NCI-H128 (cell line): ENCODE data around the gene DLK1.

Experiments used
- DNase-seq: peaks from one replicate; lab custom pipeline; 2025; ENCODE audit not compliant: unreplicated experiment; lab: John Stamatoyannopoulos, UW

DLK1 gene

GRCh38 chr14:100726550-100727085, at the start of gene DLK1:
DLK1 (plus strand) TSS chr14:100726892; CDS start chr14:100727069, 177 bp downstream.
- no peak for DNase-seq

- DNase-seq = no peak
Observed at GRCh38 chr14:100677152-100677551, 49.5 kb upstream of the DLK1 start.

- no peak for DNase-seq
Observed at GRCh38 chr14:100677554-100678468, 48.9 kb upstream of the DLK1 start.

- DNase-seq = no peak
Observed at GRCh38 chr14:100678469-100678828, 48.2 kb upstream of the DLK1 start.

- no peak for DNase-seq
Observed at GRCh38 chr14:100679153-100679552, 47.5 kb upstream of the DLK1 start.

GRCh38 chr14:100679707-100680438, 46.8 kb upstream of the DLK1 start:
- no peak for DNase-seq

GRCh38 chr14:100680439-100681051, 46.1 kb upstream of the DLK1 start:
- DNase-seq = no peak

- DNase-seq = no peak
Observed at GRCh38 chr14:100681111-100681510, 45.6 kb upstream of the DLK1 start.

- no peak for DNase-seq
Observed at GRCh38 chr14:100682749-100683148, 43.9 kb upstream of the DLK1 start.

- no peak for DNase-seq
Observed at GRCh38 chr14:100683578-100683977, 43.1 kb upstream of the DLK1 start.

- DNase-seq = no peak
Observed at GRCh38 chr14:100684154-100684553, 42.5 kb upstream of the DLK1 start.

GRCh38 chr14:100684961-100685360, 41.7 kb upstream of the DLK1 start:
- no peak for DNase-seq

- DNase-seq = no peak
Observed at GRCh38 chr14:100686858-100687257, 39.8 kb upstream of the DLK1 start.

GRCh38 chr14:100687386-100687785, 39.3 kb upstream of the DLK1 start:
- no peak for DNase-seq

GRCh38 chr14:100688051-100688450, 38.6 kb upstream of the DLK1 start:
- DNase-seq = no peak

GRCh38 chr14:100688598-100689461, 37.9 kb upstream of the DLK1 start:
- no peak for DNase-seq

GRCh38 chr14:100690672-100691071, 36.0 kb upstream of the DLK1 start:
- DNase-seq = no peak

GRCh38 chr14:100691395-100692056, 35.2 kb upstream of the DLK1 start:
- peak; percentile 20 for DNase-seq

- DNase-seq = no peak
Observed at GRCh38 chr14:100692256-100692655, 34.4 kb upstream of the DLK1 start.
